Measurements from ENCODE around the gene VMAC. TPM values are rescaled to one million over a fixed set of nuclear protein-coding genes. Genes with fewer than 3 reads are reported as not detected.
"Not testable (repeated sequence)": the region's sequence is repeated elsewhere in the genome, so short reads cannot be mapped to it uniquely, and the experiment has no call there.

VMAC gene
- total RNA-seq, 4 donors from 2014 or later, result 10.2 to 15.2 (median 10.8) TPM

DNA sequence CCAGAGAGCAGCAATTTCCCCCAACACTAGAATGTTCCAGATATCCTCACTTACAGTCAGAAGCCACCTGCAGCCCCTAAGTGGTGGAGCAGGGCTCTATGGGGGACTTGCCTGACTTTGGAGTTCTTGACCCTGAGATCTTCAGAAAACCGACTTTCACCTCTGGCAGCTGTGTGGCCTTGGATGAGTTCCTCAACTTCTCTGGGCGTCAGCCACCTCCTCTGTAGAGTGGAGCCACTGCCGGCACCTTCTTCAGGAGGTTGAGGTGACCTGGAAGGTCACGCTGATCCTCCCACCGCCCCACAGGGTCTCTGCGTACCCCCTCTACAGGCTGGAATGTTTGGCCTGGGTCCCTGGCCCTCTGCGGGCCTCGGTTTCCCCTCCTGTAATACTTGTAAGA lies 27.2 kb upstream of the VMAC start:
- intact Hi-C loops (cut with DNase I; ENCODE audit: low total_unique reads), result no loop called here
- 88 to 91% methylated on average over 6 to 8 of the region's 8 CpGs for WGBS, 2 donors
- no peak for TF ChIP-seq POLR2A (IDR thresholded peaks at IDR 0.05)
- TF ChIP-seq, protein P1, sequence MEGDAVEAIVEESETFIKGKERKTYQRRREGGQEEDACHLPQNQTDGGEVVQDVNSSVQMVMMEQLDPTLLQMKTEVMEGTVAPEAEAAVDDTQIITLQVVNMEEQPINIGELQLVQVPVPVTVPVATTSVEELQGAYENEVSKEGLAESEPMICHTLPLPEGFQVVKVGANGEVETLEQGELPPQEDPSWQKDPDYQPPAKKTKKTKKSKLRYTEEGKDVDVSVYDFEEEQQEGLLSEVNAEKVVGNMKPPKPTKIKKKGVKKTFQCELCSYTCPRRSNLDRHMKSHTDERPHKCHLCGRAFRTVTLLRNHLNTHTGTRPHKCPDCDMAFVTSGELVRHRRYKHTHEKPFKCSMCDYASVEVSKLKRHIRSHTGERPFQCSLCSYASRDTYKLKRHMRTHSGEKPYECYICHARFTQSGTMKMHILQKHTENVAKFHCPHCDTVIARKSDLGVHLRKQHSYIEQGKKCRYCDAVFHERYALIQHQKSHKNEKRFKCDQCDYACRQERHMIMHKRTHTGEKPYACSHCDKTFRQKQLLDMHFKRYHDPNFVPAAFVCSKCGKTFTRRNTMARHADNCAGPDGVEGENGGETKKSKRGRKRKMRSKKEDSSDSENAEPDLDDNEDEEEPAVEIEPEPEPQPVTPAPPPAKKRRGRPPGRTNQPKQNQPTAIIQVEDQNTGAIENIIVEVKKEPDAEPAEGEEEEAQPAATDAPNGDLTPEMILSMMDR (IDR thresholded peaks at IDR 0.05), result no peak

DNA sequence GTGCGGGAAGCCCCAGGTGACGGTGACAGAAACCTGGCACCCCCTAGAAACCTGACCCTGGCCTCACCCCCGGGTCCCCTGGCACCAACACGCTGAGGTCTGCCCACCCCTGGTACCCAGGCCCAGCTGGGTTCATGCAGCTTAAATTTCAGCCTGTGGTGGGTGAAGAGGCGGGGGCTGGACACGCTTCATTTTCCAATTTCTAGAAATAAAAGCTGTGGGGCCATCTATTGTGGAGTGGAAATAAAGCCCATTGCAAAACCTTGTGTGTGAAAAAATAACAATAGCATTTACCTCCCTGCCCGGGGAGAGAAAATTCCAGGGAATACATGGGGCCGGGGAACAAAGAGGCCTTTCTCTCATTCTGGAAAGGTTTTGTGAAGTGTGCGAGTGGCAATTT lies 26.8 kb upstream of the VMAC start:
- no peak for TF ChIP-seq POLR2A (IDR thresholded peaks at IDR 0.05)
- WGBS, 2 donors, result 81 to 83% methylated on average over 6 to 9 of the region's 9 CpGs
- DNase-seq (ENCODE audit: low spot score in 2 of 2), result no peak
- intact Hi-C loops (cut with DNase I; ENCODE audit: low total_unique reads), result no loop called here
- H3K4me3 ChIP-seq (ENCODE audit: low read depth, poor library complexity, severe bottlenecking), result no peak overlapping the region

More for the DNA sequence above, 27.2 kb upstream of the VMAC start:
- H3K4me3 ChIP-seq (ENCODE audit: low read depth, poor library complexity, severe bottlenecking), result no peak overlapping the region
- DNase-seq (ENCODE audit: low spot score in 2 of 2), result no peak

DNA sequence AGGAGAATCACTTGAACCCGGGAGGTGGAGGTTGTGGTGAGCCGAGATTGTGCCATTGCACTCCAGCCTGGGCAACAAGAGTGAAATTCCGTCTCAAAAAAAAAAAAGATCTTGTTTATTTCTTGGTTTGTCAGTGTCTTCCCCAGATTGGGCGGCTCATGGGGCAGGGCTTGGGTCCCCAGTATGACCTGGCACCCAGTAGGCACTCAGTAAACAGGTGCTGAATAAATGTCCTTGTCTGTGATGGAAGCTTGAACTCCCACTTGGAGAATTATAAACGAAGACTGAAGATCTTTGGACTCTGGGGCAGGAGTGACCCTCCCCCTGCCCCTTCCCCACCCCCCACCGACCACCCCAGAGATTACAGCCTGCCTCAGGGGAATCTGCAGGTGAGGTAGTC lies 24.5 kb upstream of the VMAC start:
- no peak for DNase-seq (ENCODE audit: low spot score in 2 of 2)

DNA sequence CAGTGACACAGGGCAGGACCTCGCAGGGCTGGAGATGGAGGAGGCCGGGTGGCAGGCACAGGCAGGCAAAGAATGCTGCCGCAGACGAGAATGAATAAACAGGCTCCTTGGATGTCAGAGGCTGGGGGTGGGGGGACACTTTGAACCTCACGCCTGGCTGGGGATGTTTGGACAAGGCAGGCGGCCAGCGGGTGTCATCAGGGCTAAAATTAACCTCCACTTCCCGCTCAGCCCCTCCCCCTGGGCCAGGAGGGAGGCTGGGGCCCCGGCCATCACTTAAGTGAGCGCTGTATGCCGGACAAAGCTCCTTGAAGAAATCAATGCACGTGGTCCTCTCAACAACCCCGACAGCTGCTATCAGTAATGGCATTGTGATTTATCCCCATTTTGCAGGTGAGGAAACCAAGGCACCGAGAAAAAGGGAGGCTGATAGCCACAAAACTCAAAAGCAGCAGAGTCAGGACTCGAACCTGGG lies 24.0 kb upstream of the VMAC start:
- no peak overlapping the region for H3K4me3 ChIP-seq (ENCODE audit: low read depth, poor library complexity, severe bottlenecking)
- 16 to 24% methylated on average over 15 of the region's 15 CpGs for WGBS, 2 donors
- no peak for DNase-seq (ENCODE audit: low spot score in 2 of 2)
- no peak for TF ChIP-seq POLR2A (IDR thresholded peaks at IDR 0.05)
- TF ChIP-seq, protein P1 (IDR thresholded peaks at IDR 0.05), result no peak
- intact Hi-C loops (cut with DNase I; ENCODE audit: low total_unique reads), result no loop called here

More for the DNA sequence above, 24.5 kb upstream of the VMAC start:
- 34 to 51% methylated on average over 6 of the region's 6 CpGs for WGBS, 2 donors
- TF ChIP-seq POLR2A (IDR thresholded peaks at IDR 0.05), result no peak
- TF ChIP-seq, protein P1 (IDR thresholded peaks at IDR 0.05), result no peak
- intact Hi-C loops (cut with DNase I; ENCODE audit: low total_unique reads), result no loop called here
- no peak overlapping the region for H3K4me3 ChIP-seq (ENCODE audit: low read depth, poor library complexity, severe bottlenecking)

DNA sequence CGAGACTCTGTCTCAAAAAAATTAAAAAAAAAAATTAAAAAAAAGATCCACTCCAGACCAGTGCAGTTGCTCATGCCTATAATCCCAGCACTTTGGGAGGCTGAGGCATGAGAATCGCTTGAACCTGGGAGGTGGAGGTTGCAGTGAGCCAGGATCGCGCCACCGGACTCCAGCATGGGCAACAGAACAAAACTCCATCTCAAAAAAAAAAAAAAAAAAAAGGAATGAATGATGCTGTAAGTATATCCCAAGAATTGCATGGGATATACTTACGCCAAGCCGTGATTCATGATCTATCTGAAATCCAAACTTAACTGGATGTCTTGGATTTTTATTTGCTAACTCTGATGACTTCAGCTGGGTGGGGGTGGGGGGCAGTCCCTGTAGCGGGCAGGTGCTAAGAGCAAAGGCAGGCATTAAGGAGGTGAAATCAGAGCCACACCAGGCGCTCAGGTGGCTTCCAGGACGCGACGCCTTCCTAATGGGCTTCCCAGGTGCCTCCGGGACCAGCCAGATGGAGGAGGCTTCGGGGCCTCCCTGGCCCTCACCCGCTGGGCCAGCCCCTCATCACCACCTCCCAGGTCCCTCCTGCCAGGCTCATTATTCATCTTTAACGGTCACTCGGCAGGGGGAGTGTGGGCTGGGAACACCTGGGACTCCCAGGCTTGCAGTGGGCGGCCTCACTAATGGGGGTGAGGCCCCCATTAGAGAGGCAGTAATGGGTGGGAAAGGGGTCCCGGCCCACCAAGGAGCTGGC lies 23.0 kb upstream of the VMAC start:
- DNase-seq (ENCODE audit: low spot score in 2 of 2), result no peak

DNA sequence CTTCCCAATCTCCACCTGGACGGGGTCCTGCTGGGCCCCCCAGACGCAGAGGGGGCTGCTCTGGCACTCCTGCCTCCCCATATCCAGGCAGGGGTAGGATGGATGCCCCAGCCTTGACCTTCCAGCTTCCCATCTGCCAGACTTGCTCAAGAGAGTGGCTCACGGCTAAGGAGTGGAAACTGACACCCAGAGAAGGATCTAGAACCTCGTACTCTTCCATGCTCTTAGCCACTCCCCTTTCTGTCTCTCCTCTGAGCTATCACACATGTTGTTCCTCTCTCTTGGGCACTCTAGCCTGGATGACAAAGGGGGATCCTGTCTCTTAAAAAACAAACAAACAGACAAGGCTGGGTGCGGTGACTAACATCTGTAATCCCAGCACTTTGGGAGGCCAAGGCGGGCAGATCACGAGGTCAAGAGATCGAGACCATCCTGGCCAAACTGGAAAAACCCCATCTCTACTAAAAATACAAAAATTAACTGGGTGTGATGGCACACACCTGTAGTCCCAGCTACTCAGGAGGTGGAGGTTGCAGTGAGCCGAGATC lies 22.2 kb upstream of the VMAC start:
- intact Hi-C loops (cut with DNase I; ENCODE audit: low total_unique reads), result no loop called here
- no peak overlapping the region for H3K4me3 ChIP-seq (ENCODE audit: low read depth, poor library complexity, severe bottlenecking)
- TF ChIP-seq POLR2A (IDR thresholded peaks at IDR 0.05), result no peak
- TF ChIP-seq, protein P1 (IDR thresholded peaks at IDR 0.05), result no peak
- 61 to 64% methylated on average over 9 of the region's 9 CpGs for WGBS, 2 donors
- DNase-seq (ENCODE audit: low spot score in 2 of 2), result no peak

More for the DNA sequence above, 23.0 kb upstream of the VMAC start:
- H3K4me3 ChIP-seq (ENCODE audit: low read depth, poor library complexity, severe bottlenecking), result no peak overlapping the region
- WGBS, 2 donors, result 72% methylated on average over 19 of the region's 19 CpGs
- TF ChIP-seq POLR2A (IDR thresholded peaks at IDR 0.05), result no peak
- TF ChIP-seq, protein P1 (IDR thresholded peaks at IDR 0.05), result no peak
- intact Hi-C loops (cut with DNase I; ENCODE audit: low total_unique reads), result no loop called here

DNA sequence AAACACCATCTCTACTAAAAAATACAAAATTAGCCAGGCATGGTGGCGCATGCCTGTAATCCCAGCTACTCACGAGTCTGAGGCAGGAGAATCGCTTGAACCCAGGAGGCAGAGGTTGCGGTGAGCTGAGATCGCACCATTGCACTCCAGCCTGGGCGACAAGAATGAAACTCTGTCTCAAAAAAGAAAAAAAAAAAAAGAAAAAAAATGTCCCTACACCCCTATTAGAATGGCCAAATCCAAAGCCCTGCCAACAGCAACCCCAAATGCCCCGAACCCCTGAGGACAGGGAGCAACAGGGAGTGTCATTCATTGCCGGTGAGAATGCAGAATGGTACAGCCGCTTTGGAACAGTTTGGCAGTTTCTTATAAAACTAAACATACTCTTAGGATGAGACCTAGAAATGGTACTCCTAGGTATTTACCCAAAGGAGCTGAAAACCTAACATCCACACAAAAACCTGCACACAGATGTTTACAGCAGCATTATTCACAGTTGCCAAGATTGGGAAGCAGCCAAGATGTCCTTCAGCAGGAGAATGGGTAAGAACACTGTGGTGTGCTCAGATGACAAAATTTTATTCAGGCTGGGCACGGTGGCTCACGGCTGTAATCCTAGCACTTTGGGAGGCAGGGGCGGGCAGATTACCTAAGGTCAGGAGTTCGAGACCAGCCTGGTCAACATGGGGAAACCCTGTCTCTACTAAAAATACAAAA lies 21.4 kb upstream of the VMAC start:
- DNase-seq (ENCODE audit: low spot score in 2 of 2); intact Hi-C loops (cut with DNase I; ENCODE audit: low total_unique reads); H3K4me3 ChIP-seq (ENCODE audit: low read depth, poor library complexity, severe bottlenecking): not testable (repeated sequence)
- 58 to 69% methylated on average over 13 of the region's 13 CpGs for whole genome bisulfite sequencing, 2 donors

DNA sequence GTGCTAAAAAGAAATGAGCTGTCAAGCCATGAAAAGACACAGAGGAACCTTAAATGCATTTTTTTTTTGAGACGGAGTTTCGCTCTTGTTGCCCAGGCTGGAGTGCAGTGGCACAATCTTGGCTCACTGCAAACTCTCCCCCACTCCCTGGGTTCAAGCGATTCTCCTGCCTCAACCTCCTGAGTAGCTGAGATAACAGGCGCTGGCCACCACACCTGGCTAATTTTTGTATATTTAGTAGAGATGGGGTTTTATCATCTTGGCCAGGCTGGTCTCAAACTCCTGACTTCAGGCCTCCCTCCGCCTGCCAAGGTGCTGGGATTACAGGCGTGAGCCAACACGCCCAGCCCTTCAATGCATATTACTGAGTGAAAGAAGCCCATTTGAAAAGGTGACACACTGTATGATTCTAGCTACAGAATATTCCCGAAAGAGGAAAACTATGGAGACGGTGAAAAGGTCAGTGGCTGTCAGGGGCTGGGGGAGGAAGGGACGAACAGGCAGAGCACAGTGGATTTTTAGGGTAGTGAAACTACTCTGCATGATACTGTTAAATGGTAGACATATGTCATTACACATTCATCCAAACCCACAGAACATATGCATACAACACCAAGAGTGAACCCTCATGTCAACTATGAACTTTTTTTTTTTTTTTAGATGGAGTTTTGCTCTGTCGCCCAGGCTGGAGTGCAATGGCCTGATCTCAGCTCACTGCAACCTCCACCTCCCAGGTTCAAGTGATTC lies 20.4 kb upstream of the VMAC start:
- DNase-seq (ENCODE audit: low spot score in 2 of 2); intact Hi-C loops (cut with DNase I; ENCODE audit: low total_unique reads); H3K4me3 ChIP-seq (ENCODE audit: low read depth, poor library complexity, severe bottlenecking): not testable (repeated sequence)
- 56 to 57% methylated on average over 11 of the region's 11 CpGs for WGBS, 2 donors

Data from lower leg skin (tissue), 4 donors.